HG03135 (cell line): ENCODE data around the gene CDCA4.

Source experiments
- ATAC-seq: cut with Tn5 transposase; IDR thresholded peaks from one replicate; pipeline ENCODE4 v1.9.1; 2021; ENCODE audit warnings: mild to moderate bottlenecking, moderate library complexity; ENCODE audit not compliant: unreplicated experiment

The CDCA4 gene

GRCh38 chr14:104964546-104964945 is 56.3 kb downstream of the CDCA4 start:
- ATAC-seq: no peak
